Stimulated activated naive CD8-positive, alpha-beta T cell treated with anti-CD3 and anti-CD28 coated beads, Interleukin-15, amount 100 ng/mL, for 72 hours (primary cell): Measurements from ENCODE around the gene CAP2.
"Not testable (repeated sequence)": the region's sequence is repeated elsewhere in the genome, so short reads cannot be mapped to it uniquely, and the experiment has no call there.

ENCODE experiments used
- ATAC-seq: fragments of 150-1000 bp; cut with Tn5 transposase; 2 replicates; pipeline ENCODE4 v1.10.0; 2021; ENCODE audit warnings: mild to moderate bottlenecking, moderate library complexity
- DNase-seq, 2 donors: peaks; one replicate each; pipeline ENCODE4 v3.0.0; 2021 to 2022
- H3K27ac Mint-ChIP-seq, 2 donors: one replicate each; pipeline ENCODE4 v1.8.0; 2022; ENCODE audit warnings: mild to moderate bottlenecking in 2 of 2, mixed read lengths in 2 of 2, moderate library complexity in 2 of 2
- H3K27me3 Mint-ChIP-seq: one replicate; pipeline ENCODE4 v1.8.0; 2022; ENCODE audit warnings: mixed read lengths
- H3K4me1 Mint-ChIP-seq: one replicate; pipeline ENCODE4 v1.8.0; 2022; ENCODE audit warnings: mild to moderate bottlenecking, mixed read lengths
- H3K4me3 Mint-ChIP-seq, 2 donors: one replicate each; pipeline ENCODE4 v1.8.0; 2022; ENCODE audit warnings: mild to moderate bottlenecking in 2 of 2, mixed read lengths in 2 of 2, moderate library complexity in 1 of 2
- H3K9me3 Mint-ChIP-seq, 2 donors: one replicate each; pipeline ENCODE4 v1.8.0; 2022; ENCODE audit warnings: mixed read lengths in 2 of 2

Gene CAP2

DNA sequence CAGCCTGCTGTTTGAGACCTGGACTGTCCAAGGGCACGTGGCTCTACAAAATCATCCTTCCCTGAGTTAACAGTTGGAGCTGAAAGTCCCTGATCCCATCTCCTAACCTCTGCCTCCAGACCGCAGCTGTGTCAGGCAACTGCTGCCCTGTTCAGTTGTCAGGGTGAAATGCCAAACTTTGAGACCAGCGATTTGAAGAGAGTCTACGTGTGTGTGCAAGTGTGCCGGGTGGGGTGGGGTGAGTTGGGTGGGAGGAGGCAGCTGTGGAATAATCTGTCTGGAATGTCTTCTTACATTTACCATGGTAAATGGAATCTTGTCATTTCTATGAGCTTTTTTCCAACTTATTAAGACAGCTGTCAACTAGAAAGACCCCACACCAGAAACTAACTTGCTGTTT lies 125.7 kb downstream of the CAP2 start:
- Mint-ChIP-seq H3K4me3 (no peak overlapping the region), H3K9me3 (no peaks in the 10 kb centered on the region), H3K27me3 (peaks cover 15% of the 10 kb centered on the region), H3K27ac (no peak overlapping the region), H3K4me1 (no peaks in the 10 kb centered on the region)
- DNase-seq, result no peak
- ATAC-seq, result no peak

DNA sequence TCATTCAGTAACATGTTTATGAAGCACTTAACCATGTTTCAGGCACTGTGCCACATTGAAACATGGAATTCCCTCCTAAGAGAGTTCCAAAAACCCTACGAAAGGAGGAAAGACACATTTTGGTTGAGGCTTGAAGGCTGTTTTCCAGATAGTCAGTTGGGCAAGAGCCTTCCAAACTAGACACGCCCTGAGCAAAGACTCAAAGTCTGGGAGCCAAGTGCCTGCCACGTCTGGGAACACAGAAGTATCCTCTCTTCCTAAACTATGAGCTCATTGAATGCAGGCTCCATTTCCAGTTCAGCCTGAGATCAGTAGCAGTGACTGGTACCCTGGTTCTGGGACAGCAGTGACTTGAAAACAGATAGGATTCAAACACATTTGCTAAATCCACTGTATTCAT lies 132.2 kb downstream of the CAP2 start:
- ATAC-seq (no peak), DNase-seq (no peak)
- no peak overlapping the region for H3K4me3 Mint-ChIP-seq
- H3K9me3 Mint-ChIP-seq, result no peaks in the 10 kb centered on the region
- no peaks in the 10 kb centered on the region for H3K4me1 Mint-ChIP-seq
- H3K27ac Mint-ChIP-seq, result no peak overlapping the region
- peaks cover 17% of the 10 kb centered on the region for H3K27me3 Mint-ChIP-seq

DNA sequence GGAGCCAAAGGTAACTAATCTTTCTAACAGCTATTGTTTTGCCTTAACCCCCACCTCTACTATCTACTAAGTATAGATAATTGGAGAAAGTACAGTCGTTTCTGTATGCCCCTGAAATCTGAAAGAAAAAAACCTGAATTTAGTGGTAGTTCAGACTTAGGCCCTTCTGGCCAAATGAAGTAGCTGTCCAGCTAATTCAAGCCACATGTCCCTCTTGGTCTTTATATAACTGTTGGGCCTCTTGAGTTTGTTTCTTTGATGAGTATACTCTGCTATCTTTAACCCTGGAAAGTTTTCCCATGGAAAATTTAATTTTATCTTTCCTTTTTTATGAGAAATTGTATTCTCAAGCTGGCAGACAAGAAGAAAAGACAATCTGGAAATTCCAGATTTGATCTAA lies 133.7 kb downstream of the CAP2 start:
- H3K9me3 Mint-ChIP-seq, result no peaks in the 10 kb centered on the region
- H3K27ac Mint-ChIP-seq, result no peak overlapping the region
- H3K4me3 Mint-ChIP-seq, result no peak overlapping the region
- ATAC-seq (no peak), DNase-seq (no peak)
- H3K4me1 Mint-ChIP-seq, result no peaks in the 10 kb centered on the region
- H3K27me3 Mint-ChIP-seq, result peaks cover 22% of the 10 kb centered on the region

DNA sequence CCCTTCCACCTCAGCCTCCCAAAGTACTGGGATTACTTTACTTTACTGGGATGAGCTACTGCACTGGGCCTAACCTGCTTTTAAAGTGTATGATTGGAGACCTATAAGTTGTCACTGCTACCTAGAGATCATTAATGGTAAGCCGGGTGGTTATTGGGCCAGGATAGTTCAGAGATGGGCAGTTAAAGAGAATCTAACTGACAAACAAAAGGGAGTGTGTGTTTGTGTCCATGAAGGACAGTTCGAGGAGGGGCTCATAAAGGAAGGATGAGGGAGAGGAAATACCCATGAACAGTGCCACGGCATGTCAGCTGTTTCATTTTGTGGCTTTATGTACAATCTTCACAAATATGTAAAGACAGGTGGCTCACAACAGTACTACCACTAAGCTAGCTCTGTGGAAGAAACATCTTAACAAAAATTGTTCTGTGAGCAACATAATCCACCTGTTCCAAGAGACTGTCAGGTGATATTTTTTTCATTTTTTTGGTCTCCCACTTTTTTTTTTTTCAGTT lies 137.0 kb downstream of the CAP2 start:
- H3K4me1 Mint-ChIP-seq, result no peaks in the 10 kb centered on the region
- ATAC-seq, result no peak
- H3K9me3 Mint-ChIP-seq, result no peaks in the 10 kb centered on the region
- H3K4me3 Mint-ChIP-seq, result no peak overlapping the region
- no peak for DNase-seq
- H3K27ac Mint-ChIP-seq, result no peak overlapping the region
- peaks cover 31% of the 10 kb centered on the region for H3K27me3 Mint-ChIP-seq

DNA sequence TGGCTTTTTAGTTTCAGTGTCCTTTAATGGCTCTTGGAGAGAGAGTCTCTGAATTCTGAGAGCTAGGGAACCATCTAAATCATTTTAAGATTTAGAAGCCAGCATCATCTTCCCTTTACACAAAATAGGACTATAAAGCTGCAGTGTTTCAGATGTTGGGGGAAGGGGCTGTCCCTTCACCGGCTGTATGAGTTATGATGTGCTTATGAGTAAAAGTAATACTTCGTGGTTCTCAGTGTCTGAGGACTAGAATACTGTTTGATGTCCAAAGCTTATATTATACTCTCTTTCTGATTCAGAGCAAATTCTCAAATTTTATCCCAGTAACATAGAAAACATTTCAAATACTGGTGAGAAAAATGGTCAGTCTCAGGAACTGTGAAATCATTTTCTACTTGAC lies 143.2 kb downstream of the CAP2 start:
- no peaks in the 10 kb centered on the region for H3K9me3 Mint-ChIP-seq
- DNase-seq (peak; percentile 24 to 54), ATAC-seq (peak; percentile 100)
- H3K27me3 Mint-ChIP-seq, result peaks cover 36% of the 10 kb centered on the region
- H3K4me3 Mint-ChIP-seq, result no peak overlapping the region
- H3K4me1 Mint-ChIP-seq, result peaks cover 12% of the 10 kb centered on the region
- no peak overlapping the region for H3K27ac Mint-ChIP-seq

DNA sequence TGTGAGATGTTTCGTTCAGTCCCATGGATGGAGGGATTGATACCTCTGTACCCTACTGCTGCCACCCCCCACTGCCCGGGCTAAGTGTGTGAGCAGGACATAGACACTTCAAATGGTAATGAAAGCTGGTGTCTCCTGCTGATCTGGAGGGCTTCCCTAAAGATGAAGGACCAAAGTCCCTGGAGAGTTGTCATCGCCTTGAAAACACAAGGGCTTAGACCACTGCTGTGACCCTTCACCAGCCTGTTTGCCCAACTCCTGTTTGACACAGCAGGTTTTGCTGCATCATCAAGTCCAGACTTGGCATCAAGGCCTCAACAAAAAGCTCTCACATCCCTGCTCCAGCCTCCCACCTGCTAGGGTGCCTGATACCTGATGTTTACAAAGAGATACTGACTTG lies 148.8 kb downstream of the CAP2 start:
- no peak for DNase-seq
- Mint-ChIP-seq H3K9me3 (peaks cover 0 to 4% of the 10 kb centered on the region in 2 donors), H3K27ac (no peak overlapping the region), H3K4me3 (no peak overlapping the region), H3K4me1 (no peaks in the 10 kb centered on the region), H3K27me3 (peaks cover 16% of the 10 kb centered on the region)
- no peak for ATAC-seq

DNA sequence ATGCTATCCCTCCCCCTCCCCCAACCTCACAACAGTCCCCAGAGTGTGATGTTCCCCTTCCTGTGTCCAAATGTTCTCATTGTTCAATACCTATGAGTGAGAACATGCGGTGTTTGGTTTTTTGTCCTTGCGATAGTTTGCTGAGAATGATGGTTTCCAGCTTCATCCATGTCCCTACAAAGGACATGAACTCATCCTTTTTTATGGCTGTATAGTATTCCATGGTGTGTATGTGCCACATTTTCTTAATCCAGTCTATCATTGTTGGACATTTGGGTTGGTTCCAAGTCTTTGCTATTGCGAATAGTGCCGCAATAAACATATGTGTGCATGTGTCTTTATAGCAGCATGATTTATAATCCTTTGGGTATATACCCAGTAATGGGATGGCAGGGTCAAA lies 152.3 kb downstream of the CAP2 start:
- H3K9me3 Mint-ChIP-seq, H3K4me3 Mint-ChIP-seq, H3K27ac Mint-ChIP-seq, ATAC-seq, DNase-seq, H3K4me1 Mint-ChIP-seq: not testable (repeated sequence)
- peaks cover 14% of the 10 kb centered on the region for H3K27me3 Mint-ChIP-seq

DNA sequence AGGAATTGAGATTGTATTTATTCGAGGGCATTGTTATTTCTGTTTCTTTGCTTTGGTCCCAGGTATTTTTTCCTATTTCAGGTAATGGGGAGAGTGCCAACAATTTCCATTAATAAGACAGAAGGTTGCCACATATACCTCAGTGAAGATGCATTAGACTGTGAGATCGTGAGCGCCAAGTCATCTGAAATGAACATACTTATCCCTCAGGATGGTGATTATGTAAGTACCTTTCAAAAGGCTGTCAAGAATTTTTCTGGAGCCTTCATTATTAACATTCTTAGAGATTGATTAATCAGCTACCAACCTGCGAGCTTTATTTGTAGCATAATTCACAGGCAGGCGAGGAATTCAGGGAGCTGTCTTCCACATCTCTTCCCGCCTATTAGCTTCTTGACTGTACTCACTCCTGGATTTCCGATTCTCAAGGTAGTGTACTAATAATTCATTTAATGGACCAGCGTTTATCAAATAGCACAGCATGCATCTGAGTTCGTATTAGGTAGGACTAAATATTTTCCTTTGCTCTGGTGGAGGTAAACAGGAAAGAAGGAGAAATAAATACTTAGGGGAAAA lies 158.1 kb downstream of the CAP2 start:
- H3K9me3 Mint-ChIP-seq, result no peaks in the 10 kb centered on the region
- no peak overlapping the region for H3K4me3 Mint-ChIP-seq

DNA sequence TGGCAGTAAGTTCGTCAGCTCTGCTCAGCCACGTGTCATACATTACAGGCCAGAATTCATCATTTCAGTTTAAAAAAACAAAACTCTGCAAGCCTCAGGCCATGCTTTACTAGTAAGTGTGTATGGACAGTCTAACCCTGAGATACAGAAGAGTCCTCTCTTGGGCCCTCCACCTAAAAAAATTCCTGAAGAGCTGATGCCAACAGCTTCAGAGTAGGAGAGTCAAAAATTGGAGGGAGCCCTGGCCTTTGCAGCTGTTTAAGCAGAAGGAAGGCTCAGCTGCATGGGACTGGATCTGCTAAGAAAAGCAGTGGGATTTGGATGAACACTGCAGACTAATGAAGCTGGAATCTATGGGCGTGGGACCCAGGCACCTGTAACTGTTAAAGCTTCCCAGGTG lies 159.5 kb downstream of the CAP2 start:
- ATAC-seq, result no peak
- H3K9me3 Mint-ChIP-seq, result no peaks in the 10 kb centered on the region
- no peak overlapping the region for H3K27ac Mint-ChIP-seq
- H3K4me1 Mint-ChIP-seq, result no peaks in the 10 kb centered on the region
- DNase-seq, result no peak
- no peak overlapping the region for H3K4me3 Mint-ChIP-seq
- H3K27me3 Mint-ChIP-seq, result peaks cover 6% of the 10 kb centered on the region

More for the DNA sequence above, 158.1 kb downstream of the CAP2 start:
- DNase-seq, result no peak
- H3K27me3 Mint-ChIP-seq, result peaks cover 14% of the 10 kb centered on the region
- ATAC-seq, result no peak
- H3K27ac Mint-ChIP-seq, result no peak overlapping the region
- H3K4me1 Mint-ChIP-seq, result no peaks in the 10 kb centered on the region

DNA sequence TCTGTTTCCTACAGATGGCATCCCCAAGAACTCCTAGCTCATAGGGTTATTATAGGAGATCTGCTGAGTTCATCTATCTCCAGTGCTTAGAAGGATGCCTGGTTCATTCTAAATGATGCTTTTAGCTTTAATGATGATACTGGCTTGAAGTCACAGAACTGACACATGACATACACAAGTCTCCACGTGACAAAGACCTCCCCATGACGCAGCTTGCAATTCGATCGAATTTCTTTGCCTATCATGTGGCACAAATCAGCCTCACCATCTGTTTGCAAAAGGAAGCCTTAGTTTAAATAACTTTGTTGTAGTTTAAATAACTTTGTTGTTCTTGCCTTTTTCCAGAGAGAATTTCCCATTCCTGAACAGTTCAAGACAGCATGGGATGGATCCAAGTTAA lies 162.6 kb downstream of the CAP2 start:
- H3K27ac Mint-ChIP-seq, result no peak overlapping the region

DNA sequence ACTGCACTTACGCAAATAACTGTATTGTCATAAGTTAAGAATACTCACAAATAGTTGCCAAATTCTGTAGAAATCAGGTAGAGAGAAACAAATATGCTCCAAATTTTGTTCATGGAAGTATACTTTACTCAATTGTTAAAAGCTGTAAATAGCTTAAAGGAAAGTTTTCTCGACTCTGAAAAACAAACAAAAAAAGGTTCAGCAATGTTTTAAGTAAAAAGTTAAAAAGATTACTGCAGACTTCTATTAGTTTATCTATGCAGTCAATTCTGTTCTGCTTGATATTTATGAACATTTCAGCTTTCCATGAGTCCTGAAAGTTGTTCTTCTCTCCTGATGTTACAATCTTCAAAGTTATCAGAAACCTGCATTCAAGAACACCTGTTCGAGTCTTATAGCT lies 169.2 kb downstream of the CAP2 start:
- Mint-ChIP-seq H3K27me3 (no peaks in the 10 kb centered on the region), H3K27ac (no peak overlapping the region), H3K9me3 (peaks cover 14 to 15% of the 10 kb centered on the region in 2 donors), H3K4me3 (no peak overlapping the region), H3K4me1 (no peaks in the 10 kb centered on the region)
- DNase-seq, result no peak
- no peak for ATAC-seq

More for the DNA sequence above, 162.6 kb downstream of the CAP2 start:
- Mint-ChIP-seq H3K4me3 (no peak overlapping the region), H3K4me1 (no peaks in the 10 kb centered on the region), H3K9me3 (peaks cover 3 to 5% of the 10 kb centered on the region in 2 donors), H3K27me3 (no peaks in the 10 kb centered on the region)
- ATAC-seq (no peak), DNase-seq (no peak)

DNA sequence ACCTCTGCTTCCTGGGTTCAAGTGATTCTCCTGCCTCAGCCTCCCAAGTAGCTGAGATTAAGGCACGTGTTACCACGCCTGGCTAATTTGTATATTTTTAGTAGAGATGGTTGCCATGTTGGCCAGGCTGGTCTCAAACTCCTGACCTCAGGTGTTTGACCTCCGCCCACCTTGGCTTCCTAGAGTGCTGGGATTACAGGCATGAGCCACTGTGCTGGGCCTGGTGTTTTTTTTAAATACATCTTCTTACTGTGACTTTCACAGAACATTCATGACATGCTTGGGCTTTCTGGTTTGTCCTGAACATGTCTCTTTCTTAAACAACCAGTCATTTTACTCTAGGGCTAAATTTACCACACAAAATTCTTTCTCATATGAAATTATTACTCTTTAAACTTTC lies 172.0 kb downstream of the CAP2 start:
- DNase-seq, result no peak
- H3K4me3 Mint-ChIP-seq, result no peak overlapping the region
- ATAC-seq, result no peak
- peaks cover 6% of the 10 kb centered on the region for H3K27me3 Mint-ChIP-seq
- H3K9me3 Mint-ChIP-seq, result peaks cover 9 to 15% of the 10 kb centered on the region in 2 donors
- H3K27ac Mint-ChIP-seq, result peak overlapping the region in 1 of 2 donors; percentile 42
- H3K4me1 Mint-ChIP-seq, result no peaks in the 10 kb centered on the region

DNA sequence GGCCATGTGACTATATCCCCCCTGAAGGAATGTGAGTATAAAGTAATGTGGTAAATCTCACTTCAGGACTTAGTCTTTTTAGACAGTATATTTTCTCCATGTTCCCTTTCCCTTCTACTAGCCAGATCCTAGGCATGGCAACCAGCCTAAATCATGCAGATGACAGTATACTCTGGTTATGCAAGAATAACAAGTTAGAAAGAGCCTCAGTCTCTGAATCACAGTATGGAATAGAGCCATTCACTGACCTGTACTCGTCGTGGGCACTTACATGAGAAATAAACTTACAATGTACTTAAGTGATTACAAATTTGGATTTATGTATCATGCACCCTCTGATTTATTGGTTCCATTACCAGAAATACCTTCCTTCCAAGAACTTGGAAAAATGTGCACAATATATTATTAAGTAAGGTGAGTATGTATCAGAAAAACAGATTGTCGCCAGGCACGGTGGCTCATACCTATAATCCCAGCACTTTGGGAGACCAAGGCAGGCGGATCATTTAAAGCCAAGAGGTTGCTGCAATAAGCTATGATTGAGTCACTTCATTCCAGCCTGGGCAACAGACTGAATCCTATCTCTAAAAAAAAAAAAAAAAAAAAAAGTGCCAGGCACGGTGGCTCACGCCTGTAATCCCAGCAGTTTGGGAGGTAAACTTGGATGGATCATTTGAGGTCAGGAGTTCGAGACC lies 181.6 kb downstream of the CAP2 start:
- ATAC-seq (no peak), DNase-seq (no peak)
- peaks cover 13 to 15% of the 10 kb centered on the region in 2 donors for H3K9me3 Mint-ChIP-seq
- H3K27ac Mint-ChIP-seq, result no peak overlapping the region
- peaks cover 28% of the 10 kb centered on the region for H3K27me3 Mint-ChIP-seq
- no peaks in the 10 kb centered on the region for H3K4me1 Mint-ChIP-seq
- no peak overlapping the region for H3K4me3 Mint-ChIP-seq

DNA sequence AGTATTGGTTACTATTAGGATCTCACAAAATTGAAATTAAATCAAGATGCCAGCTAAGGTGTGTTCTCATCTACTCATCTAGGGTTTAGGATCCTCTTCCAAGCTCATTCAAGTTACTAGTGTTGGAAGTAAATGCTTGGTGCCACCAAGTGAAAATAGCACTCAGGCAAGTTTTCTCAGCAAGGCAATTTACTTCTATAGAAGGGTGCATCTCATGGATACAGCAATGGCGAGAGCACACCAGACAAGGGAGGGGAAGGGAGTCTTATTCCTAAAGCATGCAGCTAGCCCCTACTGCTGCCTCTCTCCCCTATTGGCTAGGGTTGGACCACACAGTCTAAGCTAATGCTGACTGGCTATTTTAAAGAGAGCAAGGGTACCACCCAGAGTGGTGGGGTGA lies 183.7 kb downstream of the CAP2 start:
- no peak overlapping the region for H3K4me3 Mint-ChIP-seq
- no peak overlapping the region for H3K27ac Mint-ChIP-seq
- ATAC-seq (no peak), DNase-seq (no peak)
- peaks cover 29% of the 10 kb centered on the region for H3K27me3 Mint-ChIP-seq
- peaks cover 15 to 18% of the 10 kb centered on the region in 2 donors for H3K9me3 Mint-ChIP-seq
- H3K4me1 Mint-ChIP-seq, result no peaks in the 10 kb centered on the region

DNA sequence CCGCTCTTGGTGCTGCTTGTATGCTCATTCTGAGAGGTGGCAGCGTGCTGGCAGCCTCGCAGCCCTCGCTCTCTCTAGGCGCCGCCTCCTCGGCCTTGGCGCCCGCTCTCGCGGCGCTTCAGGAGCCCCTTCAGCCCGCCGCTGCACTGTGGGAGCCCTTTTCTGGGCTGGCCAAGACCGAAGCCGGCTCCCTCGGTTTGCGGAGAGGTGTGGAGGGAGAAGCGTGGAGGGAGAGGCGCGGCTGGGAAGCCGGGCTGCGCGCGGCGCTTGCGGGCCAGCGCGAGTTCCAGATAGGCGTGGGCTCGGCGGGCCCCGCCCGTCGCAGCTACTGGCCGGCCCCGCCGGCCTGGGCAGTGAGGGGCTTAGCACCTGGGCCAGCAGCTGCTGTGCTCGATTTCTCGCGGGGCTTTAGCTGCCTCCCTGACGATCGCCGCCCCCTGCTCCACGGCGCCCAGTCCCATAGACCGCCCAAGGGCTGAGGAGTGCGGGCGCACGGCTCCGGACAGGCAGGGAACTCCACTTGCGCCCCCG lies 187.2 kb downstream of the CAP2 start:
- H3K9me3 Mint-ChIP-seq, result peaks cover 15 to 18% of the 10 kb centered on the region in 2 donors
- peaks cover 28% of the 10 kb centered on the region for H3K27me3 Mint-ChIP-seq
- H3K4me1 Mint-ChIP-seq, result peaks cover 6% of the 10 kb centered on the region
- peak overlapping the region in 1 of 2 donors; percentile 77 for H3K27ac Mint-ChIP-seq
- H3K4me3 Mint-ChIP-seq, result peak overlapping the region; percentile 75
- peak; percentile 91 for ATAC-seq
- peak; percentile 25 to 53 for DNase-seq

DNA sequence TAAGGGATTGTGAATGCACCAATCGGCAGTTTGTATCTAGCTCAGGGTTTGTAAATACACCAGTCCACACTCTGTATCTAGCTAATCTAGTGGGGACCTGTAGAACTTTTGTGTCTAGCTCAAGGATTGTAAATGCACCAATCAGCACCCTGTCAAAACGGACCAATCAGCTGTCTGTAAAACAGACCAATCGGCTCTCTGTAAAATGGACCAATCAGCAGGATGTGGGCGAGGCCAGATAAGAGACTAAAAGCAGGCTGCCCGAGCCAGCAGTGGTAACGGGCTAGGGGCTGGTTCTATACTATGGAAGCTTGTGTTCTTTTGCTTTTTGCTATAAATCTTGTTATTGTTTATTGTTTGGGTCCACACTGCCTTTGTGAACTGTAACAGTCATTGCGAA lies 187.9 kb downstream of the CAP2 start:
- Mint-ChIP-seq H3K27me3 (peaks cover 28% of the 10 kb centered on the region), H3K9me3 (peaks cover 15 to 18% of the 10 kb centered on the region in 2 donors), H3K4me3 (peak overlapping the region; percentile 75)
- not testable (repeated sequence) for H3K27ac Mint-ChIP-seq, H3K4me1 Mint-ChIP-seq, DNase-seq, ATAC-seq
